SU-DHL-6 (cell line): Measurements from ENCODE around the gene POU2F3.
"Not testable (repeated sequence)": the region's sequence is repeated elsewhere in the genome, so short reads cannot be mapped to it uniquely, and the experiment has no call there.

Experiments used
- H2AFZ ChIP-seq: fragments of 200-600 bp; sonication (generic); 2 replicates; pipeline ENCODE4 v1.6.1; 2014; ENCODE audit warnings: low read depth, mild to moderate bottlenecking, moderate library complexity, mixed read lengths, antibody characterized with exemption, low read length; ENCODE audit not compliant: severe bottlenecking
- H3F3A ChIP-seq: fragments of 200-600 bp; shearing (Covaris generic); 2 replicates; pipeline ENCODE4 v1.6.0; 2016; ENCODE audit warnings: antibody characterized with exemption, mild to moderate bottlenecking; ENCODE audit not compliant: insufficient read depth
- H3K27ac ChIP-seq: fragments of 200-600 bp; sonication (generic); 2 replicates; pipeline ENCODE4 v1.5.1; 2016; ENCODE audit warnings: low read depth, mild to moderate bottlenecking, low read length, moderate library complexity, mixed read lengths
- H3K27me3 ChIP-seq: fragments of 200-600 bp; sonication (generic), shearing (Covaris generic); 2 replicates; pipeline ENCODE4 v1.6.0; 2014; ENCODE audit warnings: mild to moderate bottlenecking, low read length
- H3K36me3 ChIP-seq: fragments of 200-600 bp; sonication (generic); 2 replicates; pipeline ENCODE4 v1.6.1; 2014; ENCODE audit warnings: mild to moderate bottlenecking, low read length, mixed read lengths
- H3K4me2 ChIP-seq: fragments of 300-600, 200-600 bp; shearing (Covaris generic), sonication (generic); 2 replicates; pipeline ENCODE4 v1.6.0; 2014; ENCODE audit warnings: low read length, low read depth, mild to moderate bottlenecking; ENCODE audit not compliant: poor library complexity, severe bottlenecking
- H3K4me3 ChIP-seq: fragments of 200-600 bp; sonication (generic); 2 replicates; pipeline ENCODE4 v1.5.1; 2014; ENCODE audit warnings: antibody characterized with exemption, low read length, mild to moderate bottlenecking, mixed read lengths; ENCODE audit not compliant: insufficient read depth, poor library complexity, severe bottlenecking
- H3K79me2 ChIP-seq: fragments of 200-600 bp; sonication (generic); 2 replicates; pipeline ENCODE4 v1.6.1; 2014; ENCODE audit warnings: mild to moderate bottlenecking, low read length, moderate library complexity; ENCODE audit not compliant: insufficient read depth
- H3K9ac ChIP-seq: fragments of 200-600 bp; sonication (generic); 2 replicates; pipeline ENCODE4 v1.7.0; 2014; ENCODE audit warnings: mild to moderate bottlenecking, low read length
- H3K9me2 ChIP-seq: fragments of 200-600 bp; sonication (generic); replicated peaks from 2 replicates; pipeline ENCODE4 v1.6.1; 2014; ENCODE audit warnings: low read length; ENCODE audit not compliant: insufficient read depth
- H3K9me3 ChIP-seq: fragments of 200-600 bp; sonication (generic); 2 replicates; pipeline ENCODE4 v1.6.1; 2014; ENCODE audit warnings: low read length, mixed read lengths; ENCODE audit not compliant: insufficient read depth
- H4K20me1 ChIP-seq: fragments of 200-600 bp; sonication (generic); 2 replicates; pipeline ENCODE4 v1.6.1; 2014; ENCODE audit warnings: low read depth, mild to moderate bottlenecking, antibody characterized with exemption, low read length, moderate library complexity, mixed read lengths
- EZH2phosphoT487 ChIP-seq: fragments of 200-600 bp; sonication (generic), shearing (Covaris generic); conservative IDR thresholded peaks from 2 replicates; pipeline ENCODE4 v1.6.1; 2018; ENCODE audit warnings: mild to moderate bottlenecking, antibody characterized with exemption, low read length, moderate library complexity, mixed read lengths
- TF ChIP-seq, protein P1 (sequence below): fragments of 200-600 bp; sonication (generic); IDR thresholded peaks from one replicate; pipeline ENCODE4 v1.5.1; 2017; ENCODE audit warnings: antibody characterized with exemption, mild to moderate bottlenecking, low read length, moderate library complexity; ENCODE audit not compliant: insufficient read depth, poor library complexity, severe bottlenecking

The POU2F3 gene

GRCh38 chr11:120249279-120250262 lies 9.6 kb downstream of the POU2F3 start:
- Histone ChIP-seq H3K27ac (no peak overlapping the region), H2AFZ (no peak overlapping the region), H3K9me2 (no peaks in the 10 kb centered on the region), H3K9ac (no peak overlapping the region), H3F3A (no peaks in the 10 kb centered on the region), H3K4me2 (no peak overlapping the region), H3K4me3 (no peak overlapping the region), H3K9me3 (no peaks in the 10 kb centered on the region), H3K27me3 (no peaks in the 10 kb centered on the region; the same call in 1 of the 2 replicates), H3K36me3 (no peaks in the 10 kb centered on the region), H3K79me2 (no peaks in the 10 kb centered on the region), H4K20me1 (no peaks in the 10 kb centered on the region)
- no peak for TF ChIP-seq EZH2phosphoT487
- TF ChIP-seq, protein P1, sequence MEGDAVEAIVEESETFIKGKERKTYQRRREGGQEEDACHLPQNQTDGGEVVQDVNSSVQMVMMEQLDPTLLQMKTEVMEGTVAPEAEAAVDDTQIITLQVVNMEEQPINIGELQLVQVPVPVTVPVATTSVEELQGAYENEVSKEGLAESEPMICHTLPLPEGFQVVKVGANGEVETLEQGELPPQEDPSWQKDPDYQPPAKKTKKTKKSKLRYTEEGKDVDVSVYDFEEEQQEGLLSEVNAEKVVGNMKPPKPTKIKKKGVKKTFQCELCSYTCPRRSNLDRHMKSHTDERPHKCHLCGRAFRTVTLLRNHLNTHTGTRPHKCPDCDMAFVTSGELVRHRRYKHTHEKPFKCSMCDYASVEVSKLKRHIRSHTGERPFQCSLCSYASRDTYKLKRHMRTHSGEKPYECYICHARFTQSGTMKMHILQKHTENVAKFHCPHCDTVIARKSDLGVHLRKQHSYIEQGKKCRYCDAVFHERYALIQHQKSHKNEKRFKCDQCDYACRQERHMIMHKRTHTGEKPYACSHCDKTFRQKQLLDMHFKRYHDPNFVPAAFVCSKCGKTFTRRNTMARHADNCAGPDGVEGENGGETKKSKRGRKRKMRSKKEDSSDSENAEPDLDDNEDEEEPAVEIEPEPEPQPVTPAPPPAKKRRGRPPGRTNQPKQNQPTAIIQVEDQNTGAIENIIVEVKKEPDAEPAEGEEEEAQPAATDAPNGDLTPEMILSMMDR: no peak

GRCh38 chr11:120253377-120253776 lies 13.4 kb downstream of the POU2F3 start:
- not testable (repeated sequence) for H3K4me2 ChIP-seq, H3K9me2 ChIP-seq, H3K36me3 ChIP-seq, H3K79me2 ChIP-seq, H3K27me3 ChIP-seq, H3K4me3 ChIP-seq, H3K9ac ChIP-seq, H3K27ac ChIP-seq, H4K20me1 ChIP-seq, H2AFZ ChIP-seq, H3K9me3 ChIP-seq, H3F3A ChIP-seq

DNA sequence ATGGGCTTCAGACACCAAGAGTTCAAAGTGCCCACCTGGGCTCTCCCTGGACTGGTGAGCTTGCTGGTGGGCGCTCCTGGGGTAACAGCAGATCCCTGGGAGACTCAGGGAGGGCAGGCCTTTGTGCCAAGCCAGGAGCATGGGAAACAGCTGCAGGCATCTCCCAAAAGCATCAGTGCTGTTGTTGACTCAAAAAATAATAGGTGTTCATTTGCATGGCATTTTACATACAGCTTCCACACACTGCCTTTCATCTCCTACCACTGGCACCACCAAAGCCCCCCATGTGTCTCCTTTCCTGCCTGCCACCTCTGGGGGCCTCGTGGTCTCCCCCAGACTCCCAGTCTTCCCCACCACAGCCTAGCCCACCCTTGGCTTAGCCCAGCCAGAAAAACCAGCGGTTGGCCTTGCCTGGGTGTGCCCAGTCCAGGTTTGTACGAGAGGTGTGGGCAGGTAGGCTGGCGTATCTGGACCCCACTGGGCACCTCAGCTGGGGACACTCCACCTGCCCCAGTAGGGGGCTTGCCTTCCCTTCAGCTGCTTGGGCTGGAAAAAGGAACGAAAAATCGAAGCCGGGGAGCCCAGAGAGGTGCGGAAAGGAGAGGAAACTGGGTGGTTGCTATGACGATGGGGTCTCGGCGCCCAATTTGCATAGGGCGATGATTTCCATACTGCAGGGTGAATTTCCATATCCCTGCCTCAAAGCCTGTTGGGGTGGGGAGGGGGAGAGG lies 15.0 kb downstream of the POU2F3 start:
- no peaks in the 10 kb centered on the region for H3K36me3 ChIP-seq
- H3K4me2 ChIP-seq: no peak overlapping the region
- H3K9me2 ChIP-seq: no peaks in the 10 kb centered on the region
- H3K9me3 ChIP-seq: no peaks in the 10 kb centered on the region
- H2AFZ ChIP-seq: no peak overlapping the region
- TF ChIP-seq EZH2phosphoT487: no peak
- TF ChIP-seq, protein P1: no peak
- no peaks in the 10 kb centered on the region for H3K79me2 ChIP-seq
- H3K4me3 ChIP-seq: no peak overlapping the region
- H3K9ac ChIP-seq: no peak overlapping the region
- H4K20me1 ChIP-seq: no peaks in the 10 kb centered on the region
- no peaks in the 10 kb centered on the region for H3K27me3 ChIP-seq
- no peaks in the 10 kb centered on the region for H3F3A ChIP-seq
- no peak overlapping the region for H3K27ac ChIP-seq

DNA sequence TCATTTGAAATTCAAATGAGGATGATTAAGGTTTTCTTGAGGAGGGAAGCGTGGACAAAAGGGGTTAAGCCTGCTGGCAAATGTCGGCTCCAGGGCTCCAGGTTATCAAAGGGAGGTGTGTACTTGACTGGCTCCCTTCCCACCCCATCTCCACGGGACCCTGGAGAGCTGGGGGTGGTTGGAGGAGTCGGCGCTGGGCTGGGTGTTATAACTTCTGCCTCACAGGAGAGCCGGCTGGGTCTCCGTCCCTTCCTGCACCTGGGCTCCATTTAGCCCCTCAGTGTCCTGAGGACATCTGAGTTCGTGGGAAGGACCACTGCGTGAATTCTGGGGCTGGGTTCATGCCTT lies 15.6 kb downstream of the POU2F3 start:
- TF ChIP-seq, protein P1: no peak
- TF ChIP-seq EZH2phosphoT487: no peak
- Histone ChIP-seq H3K36me3 (no peaks in the 10 kb centered on the region), H3K4me2 (no peak overlapping the region)

More for the DNA sequence above, 15.6 kb downstream of the POU2F3 start:
- Histone ChIP-seq H3K9me3 (no peaks in the 10 kb centered on the region), H3K9ac (no peak overlapping the region), H3K27ac (no peak overlapping the region), H3K79me2 (no peaks in the 10 kb centered on the region), H3F3A (no peaks in the 10 kb centered on the region), H3K27me3 (no peaks in the 10 kb centered on the region), H2AFZ (no peak overlapping the region), H3K9me2 (no peaks in the 10 kb centered on the region), H4K20me1 (no peaks in the 10 kb centered on the region), H3K4me3 (no peak overlapping the region)
